HG03066 (cell line): ENCODE results near the gene TRIM17.

Experiments
- ATAC-seq: cut with Tn5 transposase; IDR thresholded peaks from one replicate; pipeline ENCODE4 v1.9.1; 2021; ENCODE audit warnings: low read depth; ENCODE audit not compliant: unreplicated experiment

The TRIM17 gene

GRCh38 chr1:228391411-228392020 is 25.1 kb downstream of the TRIM17 start:
- no peak for ATAC-seq

DNA sequence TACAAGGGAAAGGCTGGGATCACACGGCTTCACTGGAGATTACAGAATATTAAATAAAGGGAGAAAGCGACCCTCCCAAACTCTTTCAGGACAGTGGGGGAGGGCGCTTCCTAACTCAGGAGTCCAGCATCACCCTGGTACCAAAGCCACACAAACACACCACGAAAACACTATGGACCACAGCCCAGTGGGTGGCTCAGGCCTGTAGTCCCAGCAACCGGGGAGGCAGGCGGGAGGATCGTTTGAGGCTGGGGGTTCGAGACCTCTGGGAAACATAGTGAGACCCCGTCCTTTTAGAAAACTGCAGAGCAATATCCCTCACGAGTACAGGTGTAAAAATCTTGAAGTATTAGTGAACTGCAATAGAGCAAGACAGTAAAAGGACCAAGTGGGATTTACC is 26.0 kb downstream of the TRIM17 start:
- ATAC-seq = no peak

GRCh38 chr1:228387321-228387720 is 29.3 kb downstream of the TRIM17 start:
- ATAC-seq = no peak

GRCh38 chr1:228385232-228385631 is 31.4 kb downstream of the TRIM17 start:
- ATAC-seq = no peak

GRCh38 chr1:228383773-228384172 is 32.9 kb downstream of the TRIM17 start:
- no peak for ATAC-seq

DNA sequence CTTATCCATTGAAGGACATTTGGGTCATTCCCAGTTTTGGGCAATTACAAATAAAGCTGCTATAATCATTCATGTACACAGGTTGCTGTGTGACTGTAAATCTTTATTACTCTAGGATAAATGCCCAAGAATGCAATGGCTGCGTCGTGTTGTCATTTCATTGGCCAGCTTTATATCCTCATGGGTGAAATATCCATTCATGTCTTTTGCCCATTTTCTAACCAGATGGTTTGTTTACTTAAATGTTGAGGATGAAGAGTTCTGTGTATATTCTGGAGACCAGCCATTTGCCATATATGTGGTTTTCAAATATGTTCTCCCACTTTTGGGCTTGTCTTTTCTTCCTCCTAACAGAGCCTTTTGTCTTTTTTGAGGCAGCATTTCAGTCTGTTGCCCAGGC is 35.3 kb downstream of the TRIM17 start:
- no peak for ATAC-seq

GRCh38 chr1:228379666-228380065 is 37.0 kb downstream of the TRIM17 start:
- ATAC-seq = no peak

- ATAC-seq = no peak
Observed at GRCh38 chr1:228378873-228379460, 37.7 kb downstream of the TRIM17 start.

GRCh38 chr1:228378090-228378872 is 38.4 kb downstream of the TRIM17 start:
- ATAC-seq = no peak

- ATAC-seq = no peak
Observed at GRCh38 chr1:228377664-228378089, 39.0 kb downstream of the TRIM17 start.

- no peak for ATAC-seq
Observed at GRCh38 chr1:228376651-228377631, 39.7 kb downstream of the TRIM17 start.

GRCh38 chr1:228376262-228376628 is 40.4 kb downstream of the TRIM17 start:
- no peak for ATAC-seq

- no peak for ATAC-seq
Observed at GRCh38 chr1:228375578-228376261, 40.9 kb downstream of the TRIM17 start.

- no peak for ATAC-seq
Observed at GRCh38 chr1:228374711-228375577, 41.7 kb downstream of the TRIM17 start.

DNA sequence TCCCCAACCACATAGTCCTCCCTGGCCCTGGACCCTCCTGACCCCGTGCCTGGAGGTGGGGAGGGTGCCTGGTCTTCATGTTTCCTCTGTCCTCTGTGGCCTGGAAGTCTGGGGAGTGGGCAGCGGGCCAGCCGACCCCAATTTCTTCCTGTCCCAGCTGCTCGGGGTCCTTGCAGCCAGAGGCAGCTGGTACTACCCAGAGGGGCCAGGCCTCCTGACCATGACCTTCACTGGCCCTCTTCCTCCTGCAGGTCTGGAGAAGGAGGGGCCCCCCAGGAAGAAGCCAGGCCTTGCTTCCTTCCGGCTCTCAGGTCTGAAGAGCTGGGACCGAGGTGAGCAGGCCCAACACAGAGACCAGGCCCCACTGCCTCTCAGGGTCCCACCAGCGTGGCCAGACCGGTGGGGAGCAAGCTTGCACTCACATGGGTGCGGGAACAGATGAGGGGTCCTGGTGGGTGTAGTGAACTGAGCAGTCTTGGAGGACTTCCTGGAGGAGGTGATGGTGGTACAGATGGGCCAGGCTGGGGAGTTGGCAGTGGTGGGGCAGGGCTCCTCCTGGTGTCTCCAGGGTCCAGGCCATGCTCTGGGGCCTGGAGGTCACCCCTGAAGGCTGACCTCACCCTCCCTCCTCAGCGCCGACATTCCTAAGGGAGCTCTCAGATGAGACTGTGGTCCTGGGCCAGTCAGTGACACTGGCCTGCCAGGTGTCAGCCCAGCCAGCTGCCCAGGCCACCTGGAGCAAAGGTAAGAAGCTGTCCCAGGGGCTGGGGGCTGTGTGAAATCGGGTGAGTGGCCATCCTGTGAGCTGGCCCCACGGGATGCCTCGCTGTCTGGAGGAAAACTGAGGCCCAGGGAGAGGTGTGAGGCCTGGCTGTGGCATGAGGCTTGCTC is 42.7 kb downstream of the TRIM17 start:
- no peak for ATAC-seq

DNA sequence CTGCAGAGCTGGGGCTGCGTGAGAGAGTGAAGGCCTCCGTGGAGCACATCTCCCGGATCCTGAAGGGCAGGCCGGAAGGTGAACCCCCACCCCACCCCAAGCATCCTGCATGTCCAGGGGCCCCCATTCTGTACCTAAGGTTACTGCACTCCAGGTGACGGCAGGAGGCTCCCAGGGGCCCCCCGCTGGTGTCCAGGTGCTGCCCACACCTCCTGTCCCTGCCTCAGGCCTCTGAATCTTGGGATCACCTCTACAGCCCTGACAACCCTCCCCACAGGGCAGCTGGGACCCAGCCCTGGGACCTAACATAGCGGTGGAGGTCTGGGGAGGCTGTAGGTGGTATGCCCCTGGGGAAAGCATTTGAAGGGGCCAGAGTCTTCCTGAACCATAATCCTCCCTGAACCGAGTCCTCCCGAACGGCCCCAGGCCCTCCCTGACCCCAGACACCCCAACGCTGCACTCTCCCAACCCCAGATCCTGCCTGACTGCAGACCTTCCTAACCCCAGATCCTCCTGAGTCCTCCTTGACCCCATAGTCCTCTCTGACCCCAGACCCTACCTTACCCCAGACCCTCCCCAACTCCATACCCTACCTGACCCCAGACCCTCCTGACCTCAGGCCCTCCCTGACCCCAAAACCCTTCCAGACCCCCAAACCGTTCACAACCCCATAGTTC is 43.5 kb downstream of the TRIM17 start:
- ATAC-seq = no peak

DNA sequence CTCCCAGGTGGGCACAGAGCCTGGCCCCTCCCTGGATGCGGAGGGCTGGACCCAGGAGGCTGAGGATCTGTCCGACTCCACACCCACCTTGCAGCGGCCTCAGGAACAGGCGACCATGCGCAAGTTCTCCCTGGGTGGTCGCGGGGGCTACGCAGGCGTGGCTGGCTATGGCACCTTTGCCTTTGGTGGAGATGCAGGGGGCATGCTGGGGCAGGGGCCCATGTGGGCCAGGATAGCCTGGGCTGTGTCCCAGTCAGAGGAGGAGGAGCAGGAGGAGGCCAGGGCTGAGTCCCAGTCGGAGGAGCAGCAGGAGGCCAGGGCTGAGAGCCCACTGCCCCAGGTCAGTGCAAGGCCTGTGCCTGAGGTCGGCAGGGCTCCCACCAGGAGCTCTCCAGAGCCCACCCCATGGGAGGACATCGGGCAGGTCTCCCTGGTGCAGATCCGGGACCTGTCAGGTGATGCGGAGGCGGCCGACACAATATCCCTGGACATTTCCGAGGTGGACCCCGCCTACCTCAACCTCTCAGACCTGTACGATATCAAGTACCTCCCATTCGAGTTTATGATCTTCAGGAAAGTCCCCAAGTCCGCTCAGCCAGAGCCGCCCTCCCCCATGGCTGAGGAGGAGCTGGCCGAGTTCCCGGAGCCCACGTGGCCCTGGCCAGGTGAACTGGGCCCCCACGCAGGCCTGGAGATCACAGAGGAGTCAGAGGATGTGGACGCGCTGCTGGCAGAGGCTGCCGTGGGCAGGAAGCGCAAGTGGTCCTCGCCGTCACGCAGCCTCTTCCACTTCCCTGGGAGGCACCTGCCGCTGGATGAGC is 44.3 kb downstream of the TRIM17 start:
- no peak for ATAC-seq
